C4-2B (cell line): Measurements from ENCODE around the gene MON1A.

Source experiments
- ZFX ChIP-seq: fragments of 450-650 bp; IDR thresholded peaks from 2 replicates; pipeline ENCODE4 v1.6.1; 2017
- TF ChIP-seq, protein P1 (sequence below): fragments of 450-650 bp; conservative IDR thresholded peaks from 2 replicates; pipeline ENCODE4 v1.5.1; 2017; ENCODE audit warnings: mild to moderate bottlenecking

DNA sequence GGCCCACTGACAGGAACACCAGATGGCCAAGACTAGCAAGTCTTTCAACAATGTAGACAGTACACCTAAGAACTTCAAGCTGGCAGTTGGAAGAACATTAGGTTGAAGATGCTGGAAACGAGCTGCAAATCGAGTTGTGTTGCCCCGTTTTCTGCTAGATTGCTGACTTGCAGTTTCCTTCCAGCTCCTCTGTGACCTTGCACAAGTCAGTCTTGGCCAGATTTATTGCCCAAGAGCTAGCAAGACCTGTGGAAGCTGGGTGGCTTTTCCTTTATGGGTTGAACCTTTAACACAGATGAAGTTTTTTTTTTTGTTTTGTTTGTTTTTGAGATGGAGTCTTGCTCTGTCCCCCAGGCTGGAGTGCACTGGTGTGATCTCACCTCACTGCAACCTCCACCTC lies 7.5 kb upstream of the MON1A start:
- TF ChIP-seq, protein P1, sequence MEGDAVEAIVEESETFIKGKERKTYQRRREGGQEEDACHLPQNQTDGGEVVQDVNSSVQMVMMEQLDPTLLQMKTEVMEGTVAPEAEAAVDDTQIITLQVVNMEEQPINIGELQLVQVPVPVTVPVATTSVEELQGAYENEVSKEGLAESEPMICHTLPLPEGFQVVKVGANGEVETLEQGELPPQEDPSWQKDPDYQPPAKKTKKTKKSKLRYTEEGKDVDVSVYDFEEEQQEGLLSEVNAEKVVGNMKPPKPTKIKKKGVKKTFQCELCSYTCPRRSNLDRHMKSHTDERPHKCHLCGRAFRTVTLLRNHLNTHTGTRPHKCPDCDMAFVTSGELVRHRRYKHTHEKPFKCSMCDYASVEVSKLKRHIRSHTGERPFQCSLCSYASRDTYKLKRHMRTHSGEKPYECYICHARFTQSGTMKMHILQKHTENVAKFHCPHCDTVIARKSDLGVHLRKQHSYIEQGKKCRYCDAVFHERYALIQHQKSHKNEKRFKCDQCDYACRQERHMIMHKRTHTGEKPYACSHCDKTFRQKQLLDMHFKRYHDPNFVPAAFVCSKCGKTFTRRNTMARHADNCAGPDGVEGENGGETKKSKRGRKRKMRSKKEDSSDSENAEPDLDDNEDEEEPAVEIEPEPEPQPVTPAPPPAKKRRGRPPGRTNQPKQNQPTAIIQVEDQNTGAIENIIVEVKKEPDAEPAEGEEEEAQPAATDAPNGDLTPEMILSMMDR, result no peak
- no peak for TF ChIP-seq ZFX
